Fibroblast of gingiva (primary cell): ENCODE measurements around the gene PCIF1.
"Not testable (repeated sequence)": the region's sequence is repeated elsewhere in the genome, so short reads cannot be mapped to it uniquely, and the experiment has no call there.

ENCODE experiments used
- DNase-seq: peaks from one replicate; pipeline ENCODE4 v3.0.0-alpha.2; 2011; ENCODE audit warnings: low read depth

Gene PCIF1

GRCh38 chr20:45947110-45947866 lies 12.8 kb downstream of the PCIF1 start:
- DNase-seq, result no peak

GRCh38 chr20:45948261-45948733 lies 13.8 kb downstream of the PCIF1 start:
- DNase-seq, result no peak

- no peak for DNase-seq
Observed at GRCh38 chr20:45948742-45949541, 14.5 kb downstream of the PCIF1 start.

GRCh38 chr20:45949542-45950329 lies 15.3 kb downstream of the PCIF1 start:
- no peak for DNase-seq

GRCh38 chr20:45950330-45950646 lies 15.8 kb downstream of the PCIF1 start:
- no peak for DNase-seq

GRCh38 chr20:45951925-45952834 lies 17.7 kb downstream of the PCIF1 start:
- no peak for DNase-seq

- no peak for DNase-seq
Observed at GRCh38 chr20:45952861-45953260, 18.4 kb downstream of the PCIF1 start.

- no peak for DNase-seq
Observed at GRCh38 chr20:45953672-45954071, 19.2 kb downstream of the PCIF1 start.

- DNase-seq, result not testable (repeated sequence)
Observed at GRCh38 chr20:45956326-45956725, 21.8 kb downstream of the PCIF1 start.

GRCh38 chr20:45957021-45957941 lies 22.8 kb downstream of the PCIF1 start:
- DNase-seq, result no peak

- no peak for DNase-seq
Observed at GRCh38 chr20:45958593-45958992, 24.1 kb downstream of the PCIF1 start.

- no peak for DNase-seq
Observed at GRCh38 chr20:45959126-45959525, 24.6 kb downstream of the PCIF1 start.

- DNase-seq, result no peak
Observed at GRCh38 chr20:45959956-45960630, 25.6 kb downstream of the PCIF1 start.

GRCh38 chr20:45962031-45962755 lies 27.7 kb downstream of the PCIF1 start:
- DNase-seq, result no peak

- DNase-seq, result no peak
Observed at GRCh38 chr20:45963059-45964005, 28.8 kb downstream of the PCIF1 start.

- no peak for DNase-seq
Observed at GRCh38 chr20:45964006-45964400, 29.5 kb downstream of the PCIF1 start.

- no peak for DNase-seq
Observed at GRCh38 chr20:45965169-45966002, 30.9 kb downstream of the PCIF1 start.
